SK-N-DZ (cell line): ENCODE data around the gene TMEM184A.
"Not testable (repeated sequence)": the region's sequence is repeated elsewhere in the genome, so short reads cannot be mapped to it uniquely, and the experiment has no call there.

Experiments used
- DNase-seq: peaks from one replicate; pipeline ENCODE4 v3.0.0-alpha.2; 2015; ENCODE audit warnings: low spot score

The TMEM184A gene

DNA sequence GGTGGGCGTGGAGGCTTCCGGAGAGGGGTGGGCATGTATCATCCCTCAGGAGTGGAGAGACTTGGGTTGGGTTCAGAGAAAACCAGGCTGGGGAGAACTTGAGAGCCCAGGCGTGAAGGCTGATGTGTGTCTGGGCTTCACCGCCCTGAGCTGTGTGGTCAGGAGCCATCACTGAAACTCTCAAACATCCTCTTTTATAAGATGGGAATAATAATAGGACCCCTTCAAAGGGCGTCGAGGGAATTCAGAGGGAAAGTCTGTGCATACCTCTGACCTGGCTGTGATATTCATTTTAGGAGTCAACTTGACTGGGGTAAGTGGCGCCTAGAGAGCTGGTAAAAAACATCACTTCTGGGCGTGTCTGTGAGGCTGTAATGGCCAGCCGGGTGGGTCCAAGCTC is 34.9 kb upstream of the TMEM184A start:
- no peak for DNase-seq

DNA sequence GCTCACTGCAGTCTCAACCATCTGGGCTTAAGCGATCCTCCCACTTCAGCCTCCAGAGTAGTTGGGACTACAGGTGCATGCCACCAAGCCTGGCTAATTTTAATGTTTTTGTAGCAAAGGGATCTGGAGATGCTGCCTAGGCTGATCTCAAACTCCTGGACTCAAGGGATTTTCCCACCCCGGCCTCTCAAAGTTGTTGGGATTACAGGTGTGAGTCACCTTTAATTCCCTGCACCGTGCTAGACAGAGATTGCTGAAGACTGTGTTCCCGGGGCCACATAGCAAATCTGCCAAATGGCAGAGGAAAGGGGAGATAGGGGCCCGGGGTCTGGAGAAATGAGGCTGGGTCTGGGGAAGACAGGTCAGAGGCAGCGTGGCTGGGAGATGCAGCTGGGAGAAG is 34.5 kb upstream of the TMEM184A start:
- no peak for DNase-seq

DNA sequence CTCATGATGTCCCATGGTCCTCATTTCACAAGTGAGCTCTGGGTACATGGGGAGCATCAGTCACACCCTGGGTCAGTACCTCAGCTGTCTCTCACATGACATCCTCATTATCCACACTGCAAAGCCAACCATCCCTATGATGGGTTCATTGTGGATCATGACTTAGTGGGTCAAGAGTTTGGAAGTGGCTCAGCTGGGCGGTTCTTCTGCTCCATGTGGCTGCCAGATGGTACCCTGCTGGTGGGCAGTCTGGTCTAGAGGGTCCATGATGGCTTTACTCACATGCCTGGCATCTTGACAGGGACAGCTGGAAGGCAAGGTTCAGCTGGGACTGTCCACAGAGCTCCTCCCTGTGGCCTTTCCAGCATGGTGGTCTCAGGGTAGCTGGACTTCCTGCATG is 33.0 kb upstream of the TMEM184A start:
- no peak for DNase-seq

DNA sequence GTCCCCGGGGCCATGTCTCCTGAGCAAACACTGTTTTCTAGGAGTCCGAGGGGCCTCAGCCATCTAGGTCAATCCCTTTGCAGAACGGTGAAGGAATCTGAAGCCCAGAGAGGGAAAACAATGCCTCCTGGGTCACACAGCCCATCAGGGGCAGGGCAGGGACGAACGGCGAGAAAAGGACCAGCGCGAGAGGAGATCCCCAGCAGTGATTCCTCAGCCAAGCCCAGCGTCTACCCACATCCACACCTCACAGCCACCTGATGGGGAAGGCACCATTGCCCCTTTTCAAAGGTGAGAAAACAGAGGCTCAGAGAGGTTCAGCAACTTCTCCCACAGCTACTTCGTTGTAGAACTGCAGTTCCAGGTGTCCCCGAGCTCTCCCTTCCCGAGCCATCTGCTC is 31.7 kb upstream of the TMEM184A start:
- DNase-seq: no peak

DNA sequence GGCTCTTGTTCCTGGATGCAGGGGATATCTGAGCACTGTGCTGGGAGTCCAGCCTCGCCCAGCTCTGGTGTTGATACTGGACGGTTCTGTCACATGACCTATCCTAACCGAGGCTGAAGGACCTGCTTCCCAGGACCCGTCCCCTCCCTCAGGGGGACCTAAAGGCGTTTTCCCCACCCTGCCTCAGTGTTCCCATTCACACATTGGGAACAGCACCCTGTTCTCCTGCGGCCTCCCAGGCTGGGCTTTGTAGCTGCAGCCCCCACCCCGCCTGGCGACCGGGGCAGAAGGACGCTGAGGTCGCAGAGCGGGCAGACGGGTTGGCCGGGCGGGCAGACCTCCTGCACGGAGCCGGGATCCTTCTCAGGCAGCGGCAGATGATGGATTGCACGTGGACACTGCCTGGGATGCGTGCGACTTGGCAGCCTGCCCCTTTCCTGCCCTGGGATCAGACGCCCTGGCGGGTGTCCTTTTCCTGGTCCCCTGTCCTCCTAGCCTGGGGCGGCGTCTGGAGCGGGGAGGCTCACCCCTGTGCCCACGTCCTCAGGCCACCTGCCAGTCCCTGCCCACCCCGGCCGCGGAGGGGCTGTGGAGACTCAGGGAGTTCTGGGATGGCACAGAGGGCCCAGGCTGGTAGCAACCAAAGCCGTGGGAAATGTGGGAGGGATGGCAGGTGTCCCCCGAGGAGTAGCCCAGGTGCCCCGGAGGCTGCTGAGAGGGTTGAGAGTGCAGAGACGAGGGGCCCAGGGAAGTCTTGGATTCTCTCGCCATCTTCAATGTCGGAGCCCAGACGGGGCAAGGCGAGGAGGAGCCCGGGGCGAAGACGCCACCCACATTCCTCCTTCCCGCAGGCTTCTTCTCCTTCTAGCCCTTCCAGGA is 31.1 kb upstream of the TMEM184A start:
- peak; percentile 64 for DNase-seq

DNA sequence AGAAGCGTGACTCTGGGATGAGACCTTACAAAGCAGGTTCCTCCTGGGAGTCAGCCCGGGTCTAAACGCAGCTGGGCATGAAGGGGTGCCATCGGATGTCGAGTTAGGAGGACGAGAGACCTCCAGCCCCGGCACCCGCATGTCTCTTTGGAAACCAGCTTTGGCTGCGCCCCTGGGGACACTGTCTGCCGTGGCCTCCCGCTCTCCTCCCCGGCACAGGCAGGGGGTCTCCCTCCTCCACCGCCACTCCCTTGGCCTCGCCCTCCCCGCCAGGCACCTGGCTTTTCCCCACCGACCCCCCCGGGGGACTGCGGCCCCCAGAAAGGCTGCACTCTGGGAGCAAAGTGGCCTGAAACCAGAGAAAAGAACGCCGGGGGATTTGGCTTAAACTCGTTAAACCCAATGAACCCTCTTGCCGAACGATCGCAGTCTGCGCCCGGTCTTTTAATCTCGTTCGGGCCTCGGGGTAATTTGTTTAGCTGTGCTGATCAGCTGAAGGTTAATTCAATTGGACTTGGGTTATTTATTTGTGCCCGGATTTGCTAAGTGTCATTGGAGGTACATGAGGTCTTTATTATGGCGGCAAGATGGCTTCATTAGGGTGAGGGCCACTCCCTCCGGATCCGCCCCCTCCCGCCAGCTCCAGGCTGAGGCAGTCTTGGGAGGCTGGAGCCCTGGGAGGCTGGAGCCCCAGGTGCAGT is 30.3 kb upstream of the TMEM184A start:
- DNase-seq: peak; percentile 98

DNA sequence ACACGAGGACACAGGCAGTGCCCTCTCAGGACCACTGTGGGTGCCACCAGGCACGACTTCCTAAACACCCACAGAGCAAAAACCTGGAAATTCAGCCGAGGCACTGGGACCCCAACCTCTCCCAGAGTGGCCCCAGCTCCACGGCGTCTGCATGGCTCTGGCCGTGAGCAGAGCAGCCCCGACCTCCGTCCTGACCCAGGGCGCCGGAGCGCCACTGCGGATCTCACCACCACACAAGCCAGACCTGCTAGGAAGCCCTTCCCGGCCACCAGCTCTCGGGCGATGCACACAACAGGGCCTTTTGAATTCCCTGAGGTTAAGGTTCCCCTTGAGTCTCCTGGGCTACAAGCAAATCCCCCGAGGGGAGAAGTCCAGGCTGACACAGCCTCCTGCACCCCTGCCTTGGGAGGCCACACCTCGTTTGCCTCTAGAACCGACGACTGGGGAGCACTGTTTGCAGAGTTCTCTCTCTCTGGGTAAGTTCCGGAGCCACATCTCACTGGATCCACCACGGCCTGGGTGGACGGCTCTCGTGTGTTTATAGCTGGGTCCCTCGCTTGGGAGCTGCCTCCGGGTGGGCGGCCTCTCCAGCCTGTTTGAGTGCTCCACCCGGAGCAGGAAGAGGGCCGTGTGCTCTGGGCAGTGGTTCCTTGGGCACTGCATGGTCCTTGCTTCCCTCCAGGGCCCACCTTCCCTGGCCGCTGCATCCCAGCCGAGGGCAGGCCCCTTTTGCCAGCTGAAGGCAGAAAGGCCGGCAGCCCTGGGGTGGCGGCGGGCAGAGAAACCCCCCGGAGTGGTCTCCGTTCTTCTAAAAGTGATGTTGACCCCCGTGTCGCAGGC is 29.4 kb upstream of the TMEM184A start:
- DNase-seq: no peak

DNA sequence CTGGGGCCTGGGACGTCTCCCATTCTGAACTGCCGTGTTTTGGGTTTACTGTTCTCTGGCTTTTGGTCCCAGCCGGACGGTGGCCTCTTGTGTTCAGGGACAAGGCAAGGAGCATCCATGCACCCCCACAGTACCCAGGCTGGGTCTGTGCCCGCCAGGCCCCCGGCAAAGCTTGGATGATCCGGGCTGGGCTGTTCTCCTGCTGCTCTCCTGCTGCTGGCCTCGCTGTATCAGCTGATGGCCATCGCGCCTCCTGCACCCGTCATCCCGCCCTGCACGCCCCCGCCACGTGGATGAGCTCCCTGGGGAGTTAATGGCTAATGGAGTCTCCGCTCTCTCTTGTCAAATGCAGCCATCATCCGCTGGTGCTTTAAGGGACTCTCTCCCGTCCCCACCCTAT is 28.7 kb upstream of the TMEM184A start:
- no peak for DNase-seq

DNA sequence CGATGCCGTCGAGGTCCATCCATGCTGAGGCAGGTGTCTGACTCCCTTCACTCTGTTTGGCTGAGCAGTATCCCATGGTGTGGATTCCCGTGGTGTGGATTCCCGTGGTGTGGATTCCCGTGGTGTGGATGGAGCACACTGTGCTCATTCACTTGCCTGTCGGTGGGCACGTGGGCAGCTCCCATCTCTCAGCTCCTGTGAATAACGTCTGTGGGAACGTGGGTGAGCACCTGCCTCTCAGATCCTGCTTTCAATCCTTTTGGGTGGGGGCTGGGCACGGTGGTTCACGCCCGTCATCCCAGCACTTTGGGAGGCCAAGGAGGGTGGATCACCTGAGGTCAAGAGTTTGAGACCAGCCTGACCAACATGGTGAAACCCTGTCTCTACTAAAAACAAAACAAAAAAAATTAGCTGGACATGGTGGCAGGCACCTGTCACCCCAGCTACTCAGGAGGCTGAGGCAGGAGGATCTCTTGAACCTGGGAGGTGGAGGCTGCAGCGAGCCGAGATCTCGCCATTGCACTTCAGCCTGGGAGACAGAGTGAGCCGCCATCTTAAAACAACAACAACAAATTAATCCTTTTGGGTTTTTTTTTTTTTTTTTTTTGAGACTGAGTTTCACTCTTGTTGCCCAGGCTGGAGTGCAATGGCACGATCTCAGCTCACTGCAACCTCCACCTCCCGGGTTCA is 27.4 kb upstream of the TMEM184A start:
- not testable (repeated sequence) for DNase-seq

DNA sequence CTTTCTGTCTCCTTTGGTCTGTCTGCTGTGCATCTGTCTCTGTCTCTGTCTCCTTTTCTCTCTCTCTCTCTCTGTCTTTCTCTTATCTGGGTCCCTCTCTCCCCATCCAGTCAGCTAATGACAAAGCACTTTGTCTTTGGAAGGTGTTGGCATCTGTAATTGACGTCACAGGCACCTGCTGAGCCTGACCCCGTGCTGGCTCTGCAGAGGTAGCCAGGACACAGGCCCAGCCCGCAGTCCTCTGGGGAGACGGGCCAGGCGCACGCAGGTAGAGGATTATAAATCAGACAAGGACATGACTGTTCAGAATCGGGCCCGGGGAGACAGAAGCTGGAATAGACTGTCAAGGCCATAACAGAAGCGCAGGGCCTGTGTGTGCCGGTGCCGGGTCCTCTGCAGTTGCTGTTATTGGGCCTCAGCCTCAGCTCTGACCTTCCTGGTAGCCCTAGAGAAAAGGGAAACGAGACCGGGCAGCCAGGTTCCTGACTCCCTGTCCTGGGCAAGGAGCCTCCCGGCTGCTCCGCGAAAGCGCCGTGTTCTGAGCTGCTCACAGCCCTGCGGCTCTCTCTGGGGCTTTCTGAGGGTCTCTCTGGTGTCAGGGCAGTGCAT is 24.5 kb upstream of the TMEM184A start:
- no peak for DNase-seq

DNA sequence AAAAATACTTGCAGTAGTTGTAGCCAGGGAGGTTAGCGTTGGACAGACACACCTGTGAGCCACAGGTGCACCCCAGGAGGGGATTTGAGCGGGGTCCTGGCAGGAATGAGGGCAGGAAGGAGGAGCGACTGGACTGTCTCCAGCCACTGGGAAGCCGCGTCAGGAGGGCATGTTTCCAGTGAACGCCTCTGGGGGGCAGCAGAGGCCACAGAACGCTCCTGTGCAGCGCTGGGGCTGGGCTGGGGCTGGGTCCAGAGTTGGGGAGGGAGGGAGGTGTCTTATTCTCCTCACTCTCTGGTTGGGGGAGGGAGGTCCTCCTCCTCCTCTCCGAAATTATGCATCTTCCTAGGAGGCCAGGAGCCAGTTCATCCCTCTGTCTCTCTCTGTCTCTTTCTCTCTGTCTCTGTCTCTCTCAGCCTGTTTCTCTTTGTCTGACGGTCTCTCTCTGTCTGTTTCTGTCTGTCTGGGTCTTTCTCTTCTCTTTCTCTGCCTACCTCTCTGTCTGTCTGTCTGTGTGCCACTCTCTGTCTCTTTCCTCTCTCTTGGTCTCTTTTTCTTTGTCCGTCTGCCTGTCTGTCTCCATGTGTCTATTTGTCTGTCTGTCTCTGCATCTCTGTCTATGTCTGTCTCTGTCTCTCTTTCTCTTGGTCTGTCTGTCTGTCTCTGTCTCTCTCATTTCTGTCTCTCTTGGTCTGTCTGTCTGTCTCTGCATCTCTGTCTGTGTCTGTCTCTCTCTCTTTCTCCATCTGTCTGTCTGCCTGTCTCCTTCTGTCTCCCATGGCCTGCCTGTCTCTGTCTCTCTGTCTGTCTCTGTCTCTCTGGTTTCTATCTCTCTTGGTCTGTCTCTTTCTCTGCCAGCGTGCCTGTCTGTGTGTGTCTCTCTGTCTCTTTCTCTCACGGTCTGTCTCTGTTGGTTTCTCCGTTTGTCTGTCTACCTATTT is 23.7 kb upstream of the TMEM184A start:
- DNase-seq: peak; percentile 72

DNA sequence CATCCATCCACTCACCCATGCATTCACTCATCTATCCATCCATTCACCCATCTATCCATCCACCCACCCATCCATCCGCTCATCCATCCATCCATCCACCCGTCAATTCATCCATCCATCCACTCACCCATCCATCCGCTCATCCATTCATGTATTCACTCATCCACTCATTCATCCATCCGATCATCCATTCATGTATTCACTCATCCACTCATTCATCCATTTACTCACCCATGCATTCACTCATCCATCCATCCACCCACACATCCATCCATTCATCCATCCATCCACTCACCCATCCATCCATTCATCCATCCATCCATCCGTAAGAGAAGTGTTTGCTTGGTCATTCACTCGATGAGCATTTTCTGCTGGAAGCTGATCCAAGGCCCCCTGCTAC is 22.5 kb upstream of the TMEM184A start:
- no peak for DNase-seq

DNA sequence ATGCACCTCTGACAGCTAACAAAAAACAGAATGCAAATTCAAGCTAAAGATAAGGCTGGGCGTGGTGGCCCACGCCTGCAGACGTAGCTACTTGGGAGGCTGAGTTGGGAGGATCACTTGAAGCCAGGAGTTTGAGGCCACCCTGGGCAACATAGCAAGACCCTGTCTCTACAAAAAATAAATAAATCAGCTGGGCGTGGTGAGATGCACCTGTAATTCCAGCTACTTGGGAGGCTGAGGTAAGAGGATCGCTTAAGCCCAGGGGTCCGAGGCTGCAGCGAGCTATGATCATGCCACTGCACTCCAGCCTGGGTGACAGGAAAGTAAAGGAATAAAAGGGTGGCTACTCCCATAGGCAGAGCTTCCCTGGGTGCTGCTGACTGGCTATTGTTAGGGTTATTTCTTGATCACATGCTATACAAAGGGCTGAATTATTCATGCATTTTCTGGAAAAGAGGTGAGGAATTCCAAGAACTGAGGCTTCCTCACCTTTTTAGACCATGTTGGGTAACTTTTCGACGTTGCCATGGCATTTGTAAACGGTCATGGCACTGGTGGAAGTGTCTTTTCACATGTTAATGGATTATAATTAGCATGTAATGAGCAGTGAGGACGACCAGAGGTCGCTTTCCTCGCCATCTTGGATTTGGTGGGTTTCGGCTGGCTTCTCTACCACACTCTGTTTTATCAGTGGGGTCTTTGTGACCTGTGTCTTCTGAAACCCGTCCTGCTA is 20.7 kb upstream of the TMEM184A start:
- no peak for DNase-seq

DNA sequence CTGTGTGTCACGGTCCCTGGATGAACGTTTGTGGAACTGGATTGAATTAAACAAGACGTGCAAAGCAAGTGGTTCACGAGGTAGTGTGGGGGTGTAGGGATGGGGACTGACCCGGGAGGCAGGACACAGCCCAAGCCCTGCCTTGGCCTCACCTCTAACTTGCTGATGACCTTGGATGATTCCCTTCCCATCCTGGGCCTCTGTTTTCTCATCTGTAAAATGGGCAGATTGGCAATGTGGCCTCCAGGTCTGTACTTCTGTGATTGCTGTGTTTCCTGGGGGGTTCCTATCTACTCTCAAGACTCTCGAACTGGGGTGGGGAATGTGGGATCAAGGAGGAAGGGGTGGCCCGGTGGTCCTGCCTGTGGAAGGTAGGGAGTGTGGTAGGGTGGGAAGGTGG is 19.8 kb upstream of the TMEM184A start:
- DNase-seq: no peak

DNA sequence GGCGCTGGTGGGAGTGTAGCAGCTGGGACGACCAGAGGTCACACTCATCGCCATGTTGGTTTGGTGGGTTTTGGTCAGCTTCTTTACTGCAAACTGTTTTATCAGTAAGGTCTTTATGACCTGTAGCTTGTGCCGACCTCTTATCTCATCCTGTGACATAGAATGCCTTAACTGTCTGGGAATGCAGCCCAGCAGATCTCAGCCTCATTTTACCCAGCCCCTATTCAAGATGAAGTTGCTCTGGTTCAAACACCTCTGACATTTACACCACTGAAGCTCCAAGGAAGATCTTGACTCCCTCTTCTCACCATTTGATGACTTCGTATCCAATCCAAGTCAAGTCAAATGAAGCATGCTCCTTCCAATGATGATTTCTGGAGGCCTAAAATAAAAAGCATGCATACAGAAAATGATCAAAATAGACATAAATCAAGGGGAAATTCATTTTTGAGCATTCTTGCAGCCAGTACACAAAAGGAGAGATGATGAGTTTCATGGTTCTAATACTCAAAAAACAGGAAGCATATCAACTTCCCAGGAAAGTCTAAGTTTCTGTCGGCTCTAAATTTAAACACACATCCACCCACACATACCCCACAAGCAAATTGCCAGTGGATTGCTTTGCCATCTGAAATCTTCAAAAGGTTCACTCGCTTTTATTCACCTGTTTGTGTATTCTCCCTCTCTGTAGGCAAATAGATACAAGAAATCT is 16.3 kb upstream of the TMEM184A start:
- no peak for DNase-seq

DNA sequence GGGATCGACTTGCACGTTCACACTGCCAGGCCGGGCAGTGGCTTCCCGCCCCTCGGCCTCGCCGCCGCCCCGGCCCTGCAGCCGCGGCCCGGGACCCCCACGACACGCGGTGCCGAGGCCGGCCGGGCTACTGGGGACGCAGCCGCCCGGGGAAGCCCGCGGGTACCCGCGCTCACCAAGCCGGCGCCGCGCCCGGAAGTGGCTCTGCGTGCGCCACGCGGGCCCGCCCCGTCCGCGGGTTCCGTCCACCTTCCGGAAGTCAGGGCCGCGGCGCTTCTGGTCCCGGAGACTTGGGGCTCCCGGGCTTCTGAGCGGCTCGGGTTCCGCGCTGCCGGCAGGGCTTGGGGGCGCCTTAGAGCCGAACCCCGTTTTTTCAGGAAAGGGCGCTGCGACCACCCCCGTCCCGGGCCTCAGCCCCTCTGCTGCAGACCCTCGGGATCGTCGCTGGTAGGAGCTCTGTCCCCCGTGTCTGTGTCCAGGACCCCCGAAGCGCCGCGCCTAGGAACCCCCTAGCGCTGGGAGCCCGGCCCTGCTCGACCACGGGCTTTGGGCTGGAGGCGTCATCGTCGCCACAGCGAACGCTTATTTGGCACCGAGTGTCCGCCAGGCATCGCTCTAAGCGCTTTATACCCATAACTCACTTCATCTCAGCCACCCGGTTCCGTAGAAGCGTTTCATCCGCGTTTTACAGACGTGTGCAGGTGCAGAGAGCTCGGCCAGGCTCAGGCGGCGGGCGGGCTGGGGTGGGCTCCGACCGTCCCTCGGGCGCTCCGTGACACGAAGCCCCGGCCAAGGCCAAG is 14.0 kb upstream of the TMEM184A start, which contains the start of gene PSMG3:
PSMG3 (minus strand) TSS at position 200 of the 800 bp plus-strand sequence. CDS start 693 bp downstream, outside the sequence.
- DNase-seq: peak; percentile 85

DNA sequence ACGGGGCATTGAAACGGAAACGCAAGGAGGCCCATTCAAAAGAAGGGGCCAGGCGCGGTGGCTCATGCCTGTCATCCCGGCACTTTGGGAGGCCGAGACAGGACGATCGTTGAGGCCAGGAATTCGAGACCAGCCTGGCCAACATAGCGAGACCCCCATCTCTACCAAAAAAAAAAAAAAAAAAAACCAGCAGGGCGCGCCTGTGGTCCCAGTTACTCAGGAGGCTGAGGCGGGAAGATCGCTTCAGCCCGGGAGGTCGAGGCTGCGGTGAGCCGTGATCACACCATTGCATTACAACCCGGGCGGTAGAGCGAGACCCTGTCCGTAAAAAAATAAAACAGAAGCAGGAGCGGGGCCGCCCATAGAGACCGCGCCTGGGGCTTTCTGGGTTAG is 13.4 kb upstream of the TMEM184A start:
- DNase-seq: no peak

DNA sequence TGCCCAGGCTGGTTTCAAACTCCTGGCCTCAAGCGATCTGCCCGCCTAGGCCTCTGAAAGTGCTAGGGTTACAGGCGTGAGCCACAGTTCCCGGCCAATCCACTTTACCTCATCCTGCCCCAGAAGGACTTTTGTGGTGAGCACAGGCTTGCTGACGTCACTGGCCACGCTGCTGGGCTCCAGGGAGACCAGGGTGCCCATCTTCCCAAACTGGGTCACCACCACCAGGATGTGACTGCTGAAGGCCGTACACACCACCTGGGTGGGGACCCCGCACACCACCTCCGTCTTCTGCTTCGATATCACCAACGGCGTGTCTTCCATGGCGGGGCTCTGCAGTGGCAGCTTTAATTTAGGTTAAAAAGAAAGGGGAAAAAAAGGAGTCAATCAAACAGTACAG is 13.0 kb upstream of the TMEM184A start:
- DNase-seq: no peak
